NT2/D1 (cell line): ENCODE data around the gene DISC1.

Experiments
- SUZ12 ChIP-seq: IDR thresholded peaks from 2 replicates; pipeline ENCODE4 v1.6.1; 2011; ENCODE audit not compliant: insufficient read length, insufficient read depth; ENCODE audit errors: extremely low read depth
- YY1 ChIP-seq: IDR thresholded peaks from 2 replicates; pipeline ENCODE4 v1.6.1; 2011; ENCODE audit not compliant: insufficient read length, insufficient read depth

GRCh38 chr1:232036181-232036933, 409.8 kb downstream of the DISC1 start:
- TF ChIP-seq SUZ12 (no peak), YY1 (no peak)
